RWPE1 (cell line): ENCODE measurements around the gene LIN37.

Source experiments
- CTCF ChIA-PET: fragments of 350-600 bp; sonication (Branson Sonifier 250); formaldehyde crosslinking; extraction: SDS; loops from one replicate; lab custom pipeline; 2021; lab: Yijun Ruan, JAX
- POLR2A ChIA-PET: fragments of 400-600 bp; formaldehyde crosslinking; extraction: SDS; loops from one replicate; lab custom pipeline; 2020; ENCODE audit warnings: antibody characterized with exemption; ENCODE audit not compliant: low non-redundant PET; lab: Yijun Ruan, JAX
- DNase-seq: peaks from one replicate; pipeline ENCODE4 v3.0.0; 2012; ENCODE audit warnings: low spot score
- H3K27ac ChIP-seq: fragments of 450-650 bp; 2 replicates; pipeline ENCODE4 v1.5.1; 2017
- TF ChIP-seq, protein P1 (sequence below): fragments of 450-650 bp; conservative IDR thresholded peaks from 2 replicates; pipeline ENCODE4 v1.5.1; 2017; ENCODE audit warnings: low read depth, mild to moderate bottlenecking

The LIN37 gene

DNA sequence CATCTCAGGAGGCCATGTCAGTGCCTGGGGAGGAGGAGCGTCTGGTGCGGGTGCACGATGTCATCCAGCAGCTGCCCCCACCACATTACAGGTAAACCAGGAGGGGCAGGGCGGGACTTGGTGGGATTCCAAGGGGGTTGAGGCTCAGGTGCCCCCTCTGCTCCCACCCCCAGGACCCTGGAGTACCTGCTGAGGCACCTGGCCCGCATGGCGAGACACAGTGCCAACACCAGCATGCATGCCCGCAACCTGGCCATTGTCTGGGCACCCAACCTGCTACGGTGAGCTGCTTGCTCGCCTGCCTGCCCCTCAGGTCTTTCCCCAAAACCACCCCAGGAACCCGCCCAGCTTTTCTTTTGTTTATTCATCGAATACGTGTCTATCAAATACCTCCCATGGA is 34.2 kb downstream of the LIN37 start:
- POLR2A ChIA-PET, result no interaction called here
- CTCF ChIA-PET, result no interaction called here
- TF ChIP-seq, protein P1, sequence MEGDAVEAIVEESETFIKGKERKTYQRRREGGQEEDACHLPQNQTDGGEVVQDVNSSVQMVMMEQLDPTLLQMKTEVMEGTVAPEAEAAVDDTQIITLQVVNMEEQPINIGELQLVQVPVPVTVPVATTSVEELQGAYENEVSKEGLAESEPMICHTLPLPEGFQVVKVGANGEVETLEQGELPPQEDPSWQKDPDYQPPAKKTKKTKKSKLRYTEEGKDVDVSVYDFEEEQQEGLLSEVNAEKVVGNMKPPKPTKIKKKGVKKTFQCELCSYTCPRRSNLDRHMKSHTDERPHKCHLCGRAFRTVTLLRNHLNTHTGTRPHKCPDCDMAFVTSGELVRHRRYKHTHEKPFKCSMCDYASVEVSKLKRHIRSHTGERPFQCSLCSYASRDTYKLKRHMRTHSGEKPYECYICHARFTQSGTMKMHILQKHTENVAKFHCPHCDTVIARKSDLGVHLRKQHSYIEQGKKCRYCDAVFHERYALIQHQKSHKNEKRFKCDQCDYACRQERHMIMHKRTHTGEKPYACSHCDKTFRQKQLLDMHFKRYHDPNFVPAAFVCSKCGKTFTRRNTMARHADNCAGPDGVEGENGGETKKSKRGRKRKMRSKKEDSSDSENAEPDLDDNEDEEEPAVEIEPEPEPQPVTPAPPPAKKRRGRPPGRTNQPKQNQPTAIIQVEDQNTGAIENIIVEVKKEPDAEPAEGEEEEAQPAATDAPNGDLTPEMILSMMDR, result no peak
- no peak overlapping the region for H3K27ac ChIP-seq
- DNase-seq, result no peak

DNA sequence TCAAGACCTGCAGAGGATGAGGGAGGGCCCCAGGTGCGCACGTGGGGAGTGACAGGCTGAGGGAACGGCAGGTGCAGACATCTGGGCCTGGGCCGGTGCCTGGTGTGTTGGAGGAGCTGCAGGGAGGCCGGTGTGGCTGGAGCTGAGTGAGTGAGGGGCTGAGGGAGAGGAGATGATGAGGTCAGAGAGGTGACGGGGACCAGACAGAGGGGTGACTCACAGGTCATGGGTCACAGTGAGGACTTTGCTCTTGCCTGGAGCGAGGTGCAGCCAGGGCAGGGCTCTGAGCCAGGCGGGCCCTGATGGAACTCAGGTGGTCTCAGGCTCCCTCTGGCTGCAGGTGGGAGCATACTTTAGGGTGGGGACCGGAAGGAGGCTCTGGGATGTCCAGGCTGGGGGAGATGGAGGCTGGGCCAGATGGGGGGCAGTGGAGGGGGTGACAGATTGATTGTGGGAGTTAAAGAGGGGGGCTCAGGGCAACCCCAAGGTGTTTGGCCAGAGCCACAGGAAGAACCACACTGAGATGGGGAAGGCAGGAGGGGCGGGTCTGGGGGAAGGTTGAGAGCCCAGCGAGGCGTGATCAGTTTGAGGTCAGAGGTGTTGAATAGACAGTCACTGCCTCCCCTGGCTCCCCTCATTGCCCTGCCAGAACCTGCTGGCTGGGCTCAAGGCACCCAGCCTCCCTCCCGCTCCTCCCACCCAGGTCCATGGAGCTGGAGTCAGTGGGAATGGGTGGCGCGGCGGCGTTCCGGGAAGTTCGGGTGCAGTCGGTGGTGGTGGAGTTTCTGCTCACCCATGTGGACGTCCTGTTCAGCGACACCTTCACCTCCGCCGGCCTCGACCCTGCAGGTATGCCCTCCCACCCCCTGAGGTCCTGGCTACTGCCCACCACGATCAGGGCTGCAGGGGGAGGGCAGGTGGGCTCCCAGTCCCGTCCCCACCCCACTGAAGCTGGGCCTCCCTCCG is 35.4 kb downstream of the LIN37 start:
- no peak overlapping the region for H3K27ac ChIP-seq
- POLR2A ChIA-PET, result no interaction called here

DNA sequence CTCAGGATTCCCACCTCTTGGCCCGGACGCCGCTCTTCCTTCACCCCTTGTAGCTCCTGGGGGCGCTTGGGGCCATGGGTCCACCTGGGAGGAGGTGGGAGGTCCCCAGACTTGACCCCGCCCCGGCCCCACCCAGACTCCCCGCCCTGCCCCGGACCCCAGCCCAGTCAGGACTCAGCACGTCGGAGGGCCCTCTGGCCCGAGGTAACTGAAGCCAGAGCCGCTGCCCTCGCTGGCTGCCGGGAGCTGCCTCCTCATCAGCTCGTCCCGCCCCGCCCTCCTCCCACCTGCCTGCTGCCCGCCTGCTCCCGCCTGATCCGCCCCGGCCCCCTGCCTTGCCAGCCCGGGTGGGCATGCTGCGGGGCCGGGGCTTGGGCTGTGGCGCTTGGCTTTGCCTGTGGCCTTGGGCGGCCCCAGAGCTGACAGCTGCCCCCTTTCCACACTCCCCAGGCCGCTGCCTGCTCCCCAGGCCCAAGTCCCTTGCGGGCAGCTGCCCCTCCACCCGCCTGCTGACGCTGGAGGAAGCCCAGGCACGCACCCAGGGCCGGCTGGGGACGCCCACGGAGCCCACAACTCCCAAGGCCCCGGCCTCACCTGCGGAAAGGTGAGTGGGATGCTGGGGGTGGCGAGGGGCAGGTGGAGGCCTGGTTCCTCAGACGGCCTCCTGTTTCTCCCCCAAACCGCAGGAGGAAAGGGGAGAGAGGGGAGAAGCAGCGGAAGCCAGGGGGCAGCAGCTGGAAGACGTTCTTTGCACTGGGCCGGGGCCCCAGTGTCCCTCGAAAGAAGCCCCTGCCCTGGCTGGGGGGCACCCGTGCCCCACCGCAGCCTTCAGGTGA is 36.3 kb downstream of the LIN37 start:
- ChIA-PET POLR2A (no interaction called here), CTCF (no interaction called here)
- no peak for DNase-seq
- H3K27ac ChIP-seq, result no peak overlapping the region
- TF ChIP-seq, protein P1, result no peak

More for the DNA sequence above, 35.4 kb downstream of the LIN37 start:
- CTCF ChIA-PET, result no interaction called here
- DNase-seq, result no peak
- TF ChIP-seq, protein P1, result no peak

DNA sequence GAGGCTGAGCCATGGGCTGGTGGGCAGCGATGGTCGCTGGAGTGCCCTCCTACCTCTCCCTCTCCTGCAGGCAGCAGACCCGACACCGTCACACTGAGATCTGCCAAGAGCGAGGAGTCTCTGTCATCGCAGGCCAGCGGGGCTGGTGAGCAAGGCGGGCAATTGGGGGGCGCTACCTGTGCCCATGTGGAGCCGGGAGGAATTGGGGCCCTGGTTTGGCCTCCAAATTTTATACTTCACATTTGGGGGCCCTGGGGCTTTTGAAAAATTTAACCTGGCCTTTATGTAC is 36.9 kb downstream of the LIN37 start:
- CTCF ChIA-PET, result no interaction called here

DNA sequence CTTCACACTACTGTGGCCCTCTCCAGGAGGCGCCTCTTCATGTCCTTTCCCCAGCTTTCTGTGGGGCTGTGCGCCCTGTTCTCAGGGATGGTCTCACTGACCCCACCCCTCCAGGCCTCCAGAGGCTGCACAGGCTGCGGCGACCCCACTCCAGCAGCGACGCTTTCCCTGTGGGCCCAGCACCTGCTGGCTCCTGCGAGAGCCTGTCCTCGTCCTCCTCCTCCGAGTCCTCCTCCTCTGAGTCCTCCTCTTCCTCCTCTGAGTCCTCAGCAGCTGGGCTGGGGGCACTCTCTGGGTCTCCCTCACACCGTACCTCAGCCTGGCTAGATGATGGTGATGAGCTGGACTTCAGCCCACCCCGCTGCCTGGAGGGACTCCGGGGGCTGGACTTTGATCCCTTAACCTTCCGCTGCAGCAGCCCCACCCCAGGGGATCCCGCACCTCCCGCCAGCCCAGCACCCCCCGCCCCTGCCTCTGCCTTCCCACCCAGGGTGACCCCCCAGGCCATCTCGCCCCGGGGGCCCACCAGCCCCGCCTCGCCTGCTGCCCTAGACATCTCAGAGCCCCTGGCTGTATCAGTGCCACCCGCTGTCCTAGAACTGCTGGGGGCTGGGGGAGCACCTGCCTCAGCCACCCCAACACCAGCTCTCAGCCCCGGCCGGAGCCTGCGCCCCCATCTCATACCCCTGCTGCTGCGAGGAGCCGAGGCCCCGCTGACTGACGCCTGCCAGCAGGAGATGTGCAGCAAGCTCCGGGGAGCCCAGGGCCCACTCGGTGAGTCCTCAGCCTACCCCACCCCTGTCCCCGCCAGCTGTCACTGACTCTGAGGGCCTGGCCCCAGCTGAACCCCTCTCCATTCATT is 38.2 kb downstream of the LIN37 start:
- POLR2A ChIA-PET, result no interaction called here
- CTCF ChIA-PET, result no interaction called here
- TF ChIP-seq, protein P1, result no peak
- no peak for DNase-seq
- no peak overlapping the region; the same call in 1 of the 2 replicates for H3K27ac ChIP-seq

More for the DNA sequence above, 36.9 kb downstream of the LIN37 start:
- H3K27ac ChIP-seq, result no peak overlapping the region
- POLR2A ChIA-PET, result no interaction called here
- no peak for DNase-seq
- TF ChIP-seq, protein P1, result no peak
